Nephron progenitor cell (in vitro differentiated cells): ENCODE measurements around the gene EEF1A1.
A peak's percentile ranks its signal among the peaks of the same experiment; 100 is the strongest.

Experiments
- DNase-seq: peaks from one replicate; pipeline ENCODE4 v3.0.0; 2021
- H3K27ac Mint-ChIP-seq: 2 replicates; pipeline ENCODE4 v1.8.0; 2021; ENCODE audit warnings: mild to moderate bottlenecking, moderate library complexity, mixed read lengths
- H3K27me3 Mint-ChIP-seq: 2 replicates; pipeline ENCODE4 v1.8.0; 2021; ENCODE audit warnings: mild to moderate bottlenecking, low read depth, mixed read lengths; ENCODE audit not compliant: poor library complexity
- H3K36me3 Mint-ChIP-seq: 2 replicates; pipeline ENCODE4 v1.8.0; 2021; ENCODE audit warnings: low read depth, mixed read lengths
- H3K4me1 Mint-ChIP-seq: 2 replicates; pipeline ENCODE4 v1.8.0; 2021; ENCODE audit warnings: mixed read lengths
- H3K4me3 Mint-ChIP-seq: 2 replicates; pipeline ENCODE4 v1.8.0; 2021; ENCODE audit warnings: mild to moderate bottlenecking, moderate library complexity, mixed read lengths
- H3K9me3 Mint-ChIP-seq: 2 replicates; pipeline ENCODE4 v1.8.0; 2021; ENCODE audit warnings: mild to moderate bottlenecking, moderate library complexity, mixed read lengths
- CTCF ChIP-seq: fragments of 200-600 bp; sonication (generic); IDR thresholded peaks from 2 replicates; pipeline ENCODE4 v1.5.0; 2021; ENCODE audit warnings: antibody characterized with exemption

Gene EEF1A1

GRCh38 chr6:73515204-73515655 is 5.6 kb downstream of the EEF1A1 start:
- no peak for DNase-seq
- Mint-ChIP-seq H3K27me3 (peaks cover 2% of the 10 kb centered on the region), H3K36me3 (peaks cover 56% of the 10 kb centered on the region), H3K27ac (peak overlapping the region; percentile 84), H3K4me1 (peaks cover 34% of the 10 kb centered on the region), H3K9me3 (no peaks in the 10 kb centered on the region), H3K4me3 (no peak overlapping the region)
- no peak for TF ChIP-seq CTCF

- peak overlapping the region; percentile 39 for H3K27ac Mint-ChIP-seq
- peaks cover 2% of the 10 kb centered on the region for H3K27me3 Mint-ChIP-seq
- no peaks in the 10 kb centered on the region for H3K9me3 Mint-ChIP-seq
- H3K4me3 Mint-ChIP-seq, result no peak overlapping the region
- peaks cover 51% of the 10 kb centered on the region for H3K36me3 Mint-ChIP-seq
- DNase-seq, result no peak
- TF ChIP-seq CTCF, result no peak
- peaks cover 31% of the 10 kb centered on the region for H3K4me1 Mint-ChIP-seq
Measured at GRCh38 chr6:73514746-73515110, 6.1 kb downstream of the EEF1A1 start.

GRCh38 chr6:73513496-73513854 is 7.4 kb downstream of the EEF1A1 start:
- Mint-ChIP-seq H3K27me3 (peaks cover 2% of the 10 kb centered on the region), H3K27ac (peak overlapping the region; percentile 41), H3K36me3 (peaks cover 39% of the 10 kb centered on the region), H3K9me3 (no peaks in the 10 kb centered on the region), H3K4me1 (peaks cover 18% of the 10 kb centered on the region), H3K4me3 (no peak overlapping the region)
- TF ChIP-seq CTCF, result no peak
- no peak for DNase-seq

GRCh38 chr6:73511796-73512195 is 9.0 kb downstream of the EEF1A1 start:
- H3K27me3 Mint-ChIP-seq, result peaks cover 2% of the 10 kb centered on the region
- no peak for DNase-seq

GRCh38 chr6:73509851-73510250 is 11.0 kb downstream of the EEF1A1 start:
- peaks cover 2% of the 10 kb centered on the region for H3K27me3 Mint-ChIP-seq

More at GRCh38 chr6:73511796-73512195, 9.0 kb downstream of the EEF1A1 start:
- Mint-ChIP-seq H3K4me1 (peaks cover 5% of the 10 kb centered on the region), H3K27ac (no peak overlapping the region), H3K4me3 (no peak overlapping the region), H3K9me3 (no peaks in the 10 kb centered on the region), H3K36me3 (peaks cover 27% of the 10 kb centered on the region)
- TF ChIP-seq CTCF, result no peak

More at GRCh38 chr6:73509851-73510250, 11.0 kb downstream of the EEF1A1 start:
- no peak for TF ChIP-seq CTCF
- Mint-ChIP-seq H3K4me1 (no peaks in the 10 kb centered on the region), H3K27ac (no peak overlapping the region), H3K36me3 (peaks cover 12% of the 10 kb centered on the region), H3K9me3 (no peaks in the 10 kb centered on the region), H3K4me3 (no peak overlapping the region)
- no peak for DNase-seq
